Stimulated activated CD4-positive, alpha-beta T cell treated with anti-CD3 and anti-CD28 coated beads, Interleukin-4, amount 100 ng/mL, for 4 hours (primary cell): Measurements from ENCODE around the gene STUB1.

Source experiments
- DNase-seq, 2 experiments: peaks; one replicate each; pipeline ENCODE4 v3.0.0-alpha.2; 2020

Gene STUB1

DNA sequence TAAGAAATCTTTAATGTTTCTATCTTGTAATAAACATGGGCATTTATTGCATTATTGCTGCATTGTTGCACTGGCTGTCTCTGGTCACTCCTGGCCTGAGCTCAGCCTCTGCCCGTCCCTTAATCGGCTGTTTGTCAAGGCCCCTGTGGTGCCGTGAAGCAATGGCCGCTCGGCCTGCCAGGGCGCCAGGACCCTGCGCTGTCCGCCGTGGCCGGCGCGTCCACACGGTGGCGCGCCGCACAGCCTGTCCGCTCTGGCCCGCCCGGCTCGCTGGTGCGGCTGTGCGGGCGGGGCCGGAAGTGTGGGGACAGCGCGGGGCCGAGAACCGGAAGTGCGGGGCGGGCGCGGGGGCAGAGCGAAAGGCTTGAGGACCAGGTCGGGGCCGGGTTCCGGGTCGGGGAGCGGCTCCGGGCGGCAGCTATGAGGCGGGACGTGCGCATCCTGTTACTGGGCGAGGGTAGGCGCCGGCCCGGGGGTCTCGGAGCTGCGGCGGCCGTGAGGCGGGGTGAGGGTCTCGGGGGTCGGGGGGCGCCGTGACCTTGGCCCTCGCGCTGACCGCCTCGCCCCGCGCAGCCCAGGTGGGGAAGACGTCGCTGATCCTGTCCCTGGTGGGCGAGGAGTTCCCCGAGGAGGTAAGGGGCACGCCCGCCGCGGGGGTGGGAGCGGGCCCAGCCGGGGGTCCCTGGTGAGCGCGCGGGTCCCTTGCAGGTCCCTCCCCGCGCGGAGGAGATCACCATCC, 12.3 kb upstream of the STUB1 start, which contains the start of gene RHOT2:
Gene RHOT2 (plus strand): TSS at position 353 of the 739 bp plus-strand sequence. CDS start 68 bp downstream, at position 421.
- DNase-seq = peak; percentile 88 to 95

DNA sequence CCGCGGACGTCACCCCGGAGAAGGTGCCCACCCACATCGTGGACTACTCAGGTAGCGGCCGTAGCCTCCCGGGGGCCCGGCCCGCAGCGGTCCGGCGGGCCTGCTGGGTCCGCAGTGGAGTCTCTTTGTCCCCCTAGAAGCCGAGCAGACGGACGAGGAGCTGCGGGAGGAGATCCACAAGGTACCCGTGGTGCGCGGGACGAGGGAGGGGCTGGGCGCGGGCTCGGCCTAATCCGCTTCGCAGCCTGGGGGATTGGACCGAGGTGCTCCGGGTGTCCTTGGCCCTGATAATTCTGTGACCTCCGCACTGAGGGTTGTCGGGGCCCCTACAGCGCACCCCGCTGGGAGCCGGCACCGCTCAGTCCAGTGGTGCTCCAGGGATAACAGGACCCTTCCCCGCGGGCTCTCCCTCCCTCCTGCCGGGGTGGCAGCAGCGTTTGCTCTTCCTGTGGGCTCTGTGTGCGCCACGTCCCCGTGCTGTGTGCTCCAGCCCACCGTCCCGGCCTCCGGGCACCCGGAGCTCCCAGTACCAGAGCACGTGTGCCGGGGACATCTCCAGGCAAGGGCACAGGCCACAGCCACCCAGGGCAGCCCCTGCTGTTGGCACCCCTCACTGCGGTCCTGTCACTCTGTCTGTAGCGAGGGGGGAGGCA, 11.6 kb upstream of the STUB1 start:
- no peak for DNase-seq

DNA sequence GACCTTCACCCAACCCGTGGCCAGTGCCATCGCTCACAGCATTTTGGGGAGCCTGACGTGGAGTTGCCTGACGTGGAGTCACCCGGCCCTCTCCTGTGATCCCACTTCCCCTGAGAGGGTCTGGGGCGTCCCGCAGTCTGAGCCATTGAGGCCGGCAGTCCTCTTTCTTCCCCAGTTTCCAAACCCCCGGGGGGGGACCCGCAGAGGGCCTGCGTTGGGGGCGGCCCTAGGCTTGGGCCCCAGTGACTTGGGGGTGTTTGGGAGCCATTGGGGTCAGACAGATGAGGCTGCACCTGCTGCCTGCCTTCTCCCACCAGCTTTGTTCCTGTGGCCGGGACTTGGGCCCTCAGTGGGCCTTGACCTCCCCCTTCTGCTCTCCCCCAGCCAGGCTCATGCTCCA, 10.5 kb upstream of the STUB1 start:
- DNase-seq = no peak

DNA sequence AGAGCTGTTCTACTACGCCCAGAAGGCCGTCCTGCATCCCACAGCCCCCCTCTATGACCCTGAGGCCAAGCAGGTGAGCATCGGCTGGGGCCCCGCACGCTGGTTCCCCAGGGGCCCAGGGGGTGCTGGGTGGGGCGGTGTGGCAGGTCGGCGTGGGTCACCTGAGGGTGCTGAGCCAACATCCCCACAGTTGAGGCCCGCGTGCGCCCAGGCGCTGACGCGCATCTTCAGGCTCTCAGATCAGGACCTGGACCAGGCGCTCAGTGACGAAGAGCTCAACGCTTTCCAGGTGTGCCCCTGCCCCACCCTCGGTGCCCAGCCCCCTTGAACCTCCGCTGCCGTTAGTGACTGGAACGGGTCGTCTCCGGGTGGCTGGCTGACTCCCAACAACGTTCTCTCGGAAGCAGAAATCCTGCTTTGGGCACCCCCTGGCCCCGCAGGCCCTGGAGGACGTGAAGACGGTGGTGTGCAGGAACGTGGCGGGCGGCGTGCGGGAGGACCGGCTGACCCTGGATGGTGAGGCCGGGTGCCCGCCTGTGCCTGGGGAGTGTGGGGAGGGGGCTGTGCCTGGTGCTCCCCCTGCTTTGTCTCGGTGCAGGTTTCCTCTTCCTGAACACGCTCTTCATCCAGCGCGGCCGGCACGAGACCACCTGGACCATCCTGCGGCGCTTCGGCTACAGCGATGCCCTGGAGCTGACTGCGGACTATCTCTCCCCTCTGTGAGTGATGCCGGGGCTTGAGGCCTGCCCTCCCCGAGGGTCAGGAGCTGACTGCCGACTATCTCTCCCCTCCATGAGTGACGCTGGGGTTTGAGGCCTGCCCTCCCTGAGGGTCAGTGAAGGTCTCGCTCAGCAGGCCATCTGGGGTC, 9.5 kb upstream of the STUB1 start:
- no peak for DNase-seq

DNA sequence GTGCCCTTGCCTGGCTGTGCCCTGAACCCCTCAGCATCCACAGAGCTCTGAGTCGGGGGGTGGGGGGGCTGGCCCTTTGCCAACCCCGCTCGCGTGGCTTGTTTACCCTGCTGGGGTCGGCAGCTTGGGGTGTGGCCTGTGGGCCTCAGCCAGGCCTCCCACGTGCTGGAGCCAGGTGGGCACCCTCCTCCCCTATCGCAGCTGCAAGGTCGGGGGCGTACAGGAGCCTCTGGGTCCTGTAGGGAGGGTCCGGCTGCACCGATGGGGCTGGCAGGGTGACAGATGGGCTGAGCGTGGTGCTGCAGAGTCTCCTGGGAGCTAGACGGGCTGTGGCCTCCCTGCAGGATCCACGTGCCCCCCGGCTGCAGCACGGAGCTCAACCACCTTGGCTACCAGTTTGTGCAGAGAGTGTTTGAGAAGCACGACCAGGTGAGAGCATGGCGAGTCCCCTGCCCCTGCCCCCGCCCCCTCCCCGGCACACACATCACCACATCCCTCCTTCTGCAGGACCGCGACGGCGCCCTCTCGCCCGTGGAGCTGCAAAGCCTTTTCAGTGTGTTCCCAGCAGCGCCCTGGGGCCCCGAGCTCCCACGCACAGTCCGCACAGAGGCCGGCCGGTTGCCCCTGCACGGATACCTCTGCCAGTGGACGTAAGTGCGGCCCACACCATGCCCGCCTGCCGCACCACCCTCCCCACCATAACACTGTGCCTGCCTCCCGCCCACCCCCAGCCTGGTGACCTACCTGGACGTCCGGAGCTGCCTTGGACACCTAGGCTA, 8.7 kb upstream of the STUB1 start:
- no peak for DNase-seq

DNA sequence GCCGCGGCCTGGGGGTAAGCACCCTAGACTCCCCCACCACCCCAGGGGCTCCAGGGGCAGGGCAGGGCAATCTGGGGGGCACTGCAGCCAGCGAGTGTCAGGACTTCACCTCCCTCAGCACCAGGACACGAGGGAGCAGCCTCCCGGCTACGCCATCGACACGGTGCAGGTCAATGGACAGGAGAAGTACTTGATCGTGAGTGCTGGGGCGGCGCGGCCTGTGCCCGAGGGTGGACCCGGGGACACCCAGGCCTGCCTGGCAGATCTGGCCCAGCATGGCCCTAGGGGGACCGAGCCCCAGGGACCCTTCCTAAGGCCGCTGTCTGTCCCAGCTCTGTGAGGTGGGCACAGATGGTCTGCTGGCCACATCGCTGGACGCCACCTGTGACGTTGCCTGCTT, 7.8 kb upstream of the STUB1 start:
- no peak for DNase-seq

DNA sequence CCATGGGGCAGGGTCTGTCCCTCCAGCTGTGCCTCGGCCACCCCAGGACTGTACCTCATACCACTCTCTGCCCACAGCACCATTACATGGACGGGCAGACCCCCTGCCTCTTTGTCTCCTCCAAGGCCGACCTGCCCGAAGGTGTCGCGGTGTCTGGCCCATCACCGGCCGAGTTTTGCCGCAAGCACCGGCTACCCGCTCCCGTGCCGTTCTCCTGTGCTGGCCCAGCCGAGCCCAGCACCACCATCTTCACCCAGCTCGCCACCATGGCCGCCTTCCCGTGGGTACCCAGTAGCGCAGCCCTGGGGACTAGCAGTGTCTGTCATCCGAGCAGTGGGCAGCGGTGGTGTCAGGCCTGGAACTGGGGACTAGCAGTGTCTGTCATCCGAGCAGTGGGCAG, 7.4 kb upstream of the STUB1 start:
- DNase-seq = no peak

DNA sequence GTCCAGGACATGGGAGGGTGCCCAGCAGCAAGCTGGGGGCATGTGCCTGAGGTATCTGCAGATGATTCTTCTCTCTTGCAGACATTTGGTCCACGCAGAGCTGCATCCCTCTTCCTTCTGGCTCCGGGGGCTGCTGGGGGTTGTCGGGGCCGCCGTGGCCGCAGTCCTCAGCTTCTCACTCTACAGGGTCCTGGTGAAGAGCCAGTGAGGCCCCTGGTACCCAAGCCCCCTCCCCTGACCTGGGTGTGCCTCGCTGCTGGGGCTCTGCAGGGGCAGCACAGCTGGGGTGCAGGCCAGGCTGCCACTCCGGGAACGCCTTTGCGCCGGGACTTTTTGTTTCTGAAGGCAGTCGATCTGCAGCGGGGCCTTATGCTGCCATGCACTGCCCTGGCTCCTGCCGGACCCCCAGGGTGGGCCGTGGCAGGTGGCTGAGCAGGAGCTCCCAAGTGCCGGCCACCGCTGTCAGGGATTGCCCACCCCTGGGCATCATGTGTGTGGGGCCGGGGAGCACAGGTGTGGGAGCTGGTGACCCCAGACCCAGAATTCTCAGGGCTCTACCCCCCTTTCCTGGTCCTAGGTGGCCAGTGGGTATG, 6.7 kb upstream of the STUB1 start:
- DNase-seq = no peak

DNA sequence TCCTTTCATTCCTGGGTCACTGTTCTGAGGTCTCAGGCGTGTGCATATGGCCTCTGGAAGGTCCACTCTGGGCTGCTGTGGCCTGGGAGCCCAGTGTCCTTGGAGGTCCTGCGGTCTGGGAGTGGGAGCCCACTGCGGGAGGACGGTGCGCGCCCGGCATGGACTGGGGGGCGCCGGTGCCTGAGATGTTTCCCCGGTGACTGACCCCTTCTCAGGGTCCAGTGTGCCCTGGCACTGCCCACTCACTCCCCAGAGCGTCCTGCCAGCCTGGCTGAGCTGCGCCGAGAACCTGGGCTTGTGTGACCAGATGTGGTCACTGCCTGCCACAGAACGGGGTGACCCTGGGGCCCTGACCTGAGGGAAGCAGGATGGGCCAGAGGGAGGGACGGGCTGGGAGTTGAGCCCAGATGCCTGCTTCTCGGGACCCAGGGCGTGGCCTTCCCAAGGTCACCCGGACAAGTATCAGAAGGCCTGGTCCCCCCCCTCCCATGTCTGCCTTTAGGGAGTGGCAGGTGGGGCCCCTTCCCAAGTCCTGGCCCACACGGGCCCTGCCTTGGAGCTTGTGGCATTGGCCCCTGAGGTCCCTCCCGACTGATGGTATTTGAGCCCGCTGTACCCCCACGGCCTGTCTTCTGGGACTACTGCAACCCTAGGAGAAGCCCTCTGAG, 5.9 kb upstream of the STUB1 start:
- no peak for DNase-seq

DNA sequence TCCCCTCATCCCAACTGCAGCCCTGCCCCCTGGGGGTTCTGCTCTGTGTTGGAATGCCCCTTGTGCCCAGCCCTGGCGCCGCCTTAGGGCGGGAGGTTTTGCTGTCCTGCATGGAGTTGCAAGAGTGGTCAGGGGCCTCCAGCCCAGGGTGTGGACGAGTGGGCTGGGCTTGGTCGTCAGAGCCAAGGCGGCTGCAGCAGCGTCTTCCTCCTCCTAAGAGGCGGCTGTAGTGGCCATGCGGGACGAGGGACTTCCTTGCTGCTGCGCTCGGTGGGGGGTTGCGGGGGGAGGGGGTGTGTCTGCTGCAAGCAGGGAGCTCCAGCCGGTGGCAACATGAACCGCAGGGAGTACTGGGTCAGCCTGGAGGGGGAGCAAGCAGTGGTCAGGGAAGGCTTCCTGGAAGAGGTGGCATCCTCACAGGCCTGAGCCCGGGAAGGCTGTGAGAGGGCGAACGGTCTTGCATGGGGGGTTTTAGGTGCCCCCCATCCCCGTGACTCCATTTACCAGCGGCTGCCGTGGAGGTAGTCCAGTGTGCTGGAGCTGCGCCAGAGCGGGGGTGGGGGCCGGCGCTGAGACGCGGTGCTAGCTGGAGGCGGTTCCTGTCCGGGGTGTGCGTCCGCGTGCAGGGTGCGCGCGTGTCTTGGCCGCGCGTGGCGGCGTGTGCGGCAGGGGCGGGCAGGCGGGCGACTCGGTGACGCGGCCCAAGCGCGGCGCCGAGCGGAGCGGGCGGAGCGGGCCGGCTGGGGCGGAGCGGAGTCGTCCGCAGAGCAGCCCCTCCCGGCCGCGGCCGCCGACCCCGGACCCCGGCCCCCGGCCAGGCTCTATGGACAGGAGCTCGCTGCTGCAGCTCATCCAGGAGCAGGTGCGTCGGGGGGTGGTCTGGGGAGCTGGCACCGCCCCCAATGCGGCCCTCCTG, 5.0 kb upstream of the STUB1 start, which contains the start of gene RHBDL1:
Gene RHBDL1 (plus strand): TSS at position 704 of the 916 bp plus-strand sequence. CDS start 120 bp downstream, at position 824.
- DNase-seq = no peak

DNA sequence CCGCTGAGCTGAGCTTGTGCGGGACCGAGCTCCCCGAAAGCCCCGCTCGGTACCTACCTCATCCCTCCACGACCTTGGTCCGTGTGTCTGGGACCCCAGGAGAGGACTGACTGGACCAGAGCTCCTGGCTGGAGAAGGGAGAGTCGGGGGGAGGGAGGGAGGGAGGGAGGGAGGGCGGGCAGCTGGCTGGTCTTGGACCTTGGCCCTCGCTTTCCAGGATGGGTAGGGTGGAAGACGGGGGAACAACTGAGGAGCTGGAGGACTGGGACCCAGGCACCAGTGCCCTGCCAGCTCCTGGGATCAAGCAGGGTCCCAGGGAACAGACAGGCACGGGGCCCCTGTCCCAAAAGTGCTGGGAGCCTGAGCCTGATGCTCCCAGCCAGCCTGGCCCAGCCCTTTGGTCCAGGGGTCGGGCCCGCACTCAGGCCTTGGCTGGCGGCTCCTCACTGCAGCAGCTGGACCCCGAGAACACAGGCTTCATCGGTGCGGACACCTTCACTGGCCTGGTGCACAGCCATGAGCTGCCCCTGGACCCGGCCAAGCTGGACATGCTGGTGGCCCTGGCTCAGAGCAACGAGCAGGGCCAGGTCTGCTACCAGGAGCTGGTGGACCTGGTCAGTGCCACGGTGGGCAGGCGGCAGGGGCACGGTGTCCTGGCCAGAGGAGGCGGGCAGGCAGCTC, 4.2 kb upstream of the STUB1 start:
- DNase-seq = no peak

DNA sequence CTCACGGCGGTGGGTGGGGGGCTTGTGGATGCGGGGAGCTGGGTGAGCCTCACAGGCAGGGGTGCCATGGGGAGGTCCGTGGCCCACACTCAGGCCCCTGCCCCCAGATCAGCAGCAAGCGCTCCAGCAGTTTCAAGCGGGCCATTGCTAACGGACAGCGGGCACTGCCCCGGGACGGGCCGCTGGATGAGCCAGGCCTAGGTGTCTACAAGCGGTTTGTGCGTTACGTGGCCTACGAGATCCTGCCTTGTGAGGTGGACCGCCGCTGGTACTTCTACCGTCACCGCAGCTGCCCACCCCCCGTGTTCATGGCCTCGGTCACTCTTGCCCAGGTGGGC, 3.7 kb upstream of the STUB1 start:
- no peak for DNase-seq

DNA sequence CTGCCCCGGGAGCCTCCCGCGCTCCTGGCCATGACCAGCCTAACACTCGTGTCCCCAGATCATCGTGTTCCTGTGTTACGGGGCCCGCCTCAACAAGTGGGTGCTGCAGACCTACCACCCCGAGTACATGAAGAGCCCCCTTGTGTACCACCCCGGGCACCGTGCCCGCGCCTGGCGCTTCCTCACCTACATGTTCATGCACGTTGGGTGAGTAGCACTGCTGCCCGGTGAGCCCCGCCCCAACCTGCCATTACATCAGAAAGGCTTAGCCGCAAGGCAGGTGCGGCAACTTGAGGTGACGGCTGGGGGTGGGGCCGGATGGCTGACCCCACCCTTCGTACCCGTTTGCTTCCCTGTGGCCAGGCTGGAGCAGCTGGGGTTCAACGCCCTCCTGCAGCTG, 3.3 kb upstream of the STUB1 start:
- peak in 1 of 2 experiments; percentile 20 for DNase-seq

DNA sequence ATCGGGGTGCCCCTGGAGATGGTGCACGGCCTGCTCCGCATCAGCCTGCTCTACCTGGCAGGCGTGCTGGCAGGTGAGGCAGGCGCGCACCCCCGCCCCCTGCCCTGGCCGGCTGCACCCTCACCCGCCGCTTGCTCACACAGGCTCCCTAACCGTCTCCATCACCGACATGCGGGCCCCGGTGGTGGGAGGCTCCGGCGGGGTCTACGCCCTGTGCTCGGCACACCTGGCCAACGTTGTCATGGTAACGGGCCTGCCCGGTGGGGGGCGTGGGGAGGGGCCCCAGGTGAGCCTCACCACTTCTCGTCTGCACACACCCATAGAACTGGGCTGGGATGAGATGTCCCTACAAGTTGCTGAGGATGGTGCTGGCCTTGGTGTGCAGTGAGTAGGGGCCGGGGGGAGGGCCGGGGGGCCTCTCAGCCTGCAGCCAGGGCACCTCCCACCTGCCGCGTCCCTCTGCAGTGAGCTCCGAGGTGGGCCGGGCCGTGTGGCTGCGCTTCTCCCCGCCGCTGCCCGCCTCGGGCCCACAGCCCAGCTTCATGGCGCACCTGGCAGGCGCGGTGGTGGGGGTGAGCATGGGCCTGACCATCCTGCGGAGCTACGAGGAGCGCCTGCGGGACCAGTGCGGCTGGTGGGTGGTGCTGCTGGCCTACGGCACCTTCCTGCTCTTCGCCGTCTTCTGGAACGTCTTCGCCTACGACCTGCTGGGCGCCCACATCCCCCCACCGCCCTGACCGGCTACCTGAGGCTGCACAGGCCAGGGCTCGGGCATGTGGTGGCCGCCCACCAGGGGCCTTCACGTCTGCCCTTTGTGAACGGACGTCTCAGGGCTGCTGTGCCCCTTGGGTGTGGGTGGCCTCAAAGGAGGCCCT, 2.7 kb upstream of the STUB1 start:
- DNase-seq = no peak

DNA sequence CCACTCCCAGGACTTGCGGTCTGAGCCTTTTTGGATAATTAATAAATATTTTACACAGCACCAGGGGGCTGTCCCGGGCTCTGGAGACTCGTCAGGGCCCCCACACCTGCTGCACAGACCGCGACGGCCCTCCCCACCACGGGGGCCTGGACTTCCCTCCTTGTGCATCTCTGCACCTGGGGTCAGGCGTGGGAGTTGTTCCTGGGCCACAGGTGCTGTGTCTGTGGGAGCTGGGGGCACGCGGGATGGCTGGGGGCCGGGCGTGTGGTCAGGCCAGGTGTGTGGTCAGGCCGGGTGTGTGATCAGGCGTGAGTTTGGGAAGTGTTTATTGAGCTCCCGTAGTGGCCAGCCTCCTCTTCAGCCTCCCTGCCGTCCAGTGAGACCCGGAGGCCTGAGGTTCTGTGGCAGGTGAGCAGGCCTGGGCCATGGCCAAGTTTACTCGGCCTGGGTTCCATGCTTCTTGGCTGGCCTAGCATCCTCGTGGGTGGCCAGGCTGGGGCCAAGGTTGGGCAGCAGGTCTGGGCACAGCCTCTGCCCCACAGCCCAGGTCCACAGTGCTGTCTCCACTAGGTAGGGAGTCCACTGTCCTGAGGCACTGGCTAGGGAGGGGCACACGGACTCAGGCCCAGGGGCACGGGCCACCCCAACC, 1.9 kb upstream of the STUB1 start:
- no peak for DNase-seq

DNA sequence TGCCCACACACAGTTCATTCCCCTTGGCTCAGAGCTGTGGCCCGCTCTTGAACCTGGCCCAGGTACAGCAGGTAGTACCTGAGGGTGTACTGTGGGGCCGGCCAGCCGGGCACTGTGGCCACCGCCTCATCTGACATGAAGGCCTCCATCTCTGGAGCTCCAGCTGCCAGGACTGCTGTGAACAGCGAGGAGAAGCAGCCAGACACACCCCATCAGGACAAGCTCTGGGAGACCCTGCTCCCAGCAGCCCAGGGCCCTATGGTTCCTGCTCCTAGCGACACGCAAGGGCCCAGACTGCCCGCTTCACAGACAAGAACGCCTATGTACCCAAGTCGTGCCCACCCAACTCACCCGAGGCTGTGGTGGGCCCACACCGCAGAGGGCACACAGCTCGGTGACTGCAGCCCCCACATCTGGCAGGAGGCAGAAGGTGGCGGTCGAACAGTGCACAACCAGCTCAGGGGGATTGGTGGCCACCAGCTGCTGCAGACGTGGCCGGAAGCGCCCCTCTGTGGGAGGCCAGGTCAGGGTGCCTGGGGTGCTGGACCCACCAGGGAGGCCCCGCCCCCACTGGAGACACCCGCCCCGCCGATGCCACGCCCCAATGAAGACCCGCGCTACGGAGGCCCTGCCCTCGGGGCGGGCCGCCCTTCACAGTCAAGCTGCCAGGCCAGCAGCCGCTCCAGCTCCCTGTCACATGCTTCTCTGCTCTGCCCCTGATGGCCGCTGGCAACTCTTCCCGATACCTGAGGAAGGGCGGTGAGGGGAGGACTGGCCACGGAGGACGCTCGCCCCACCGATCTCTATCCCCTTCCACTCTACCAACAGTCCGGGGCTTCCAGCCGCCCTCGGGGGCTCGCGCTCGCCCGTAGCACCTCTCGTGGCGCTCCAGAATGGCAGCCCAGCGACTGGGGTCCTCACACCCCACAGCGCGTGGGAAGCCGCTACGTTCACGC, 1.1 kb upstream of the STUB1 start:
- DNase-seq = peak; percentile 43 to 55

DNA sequence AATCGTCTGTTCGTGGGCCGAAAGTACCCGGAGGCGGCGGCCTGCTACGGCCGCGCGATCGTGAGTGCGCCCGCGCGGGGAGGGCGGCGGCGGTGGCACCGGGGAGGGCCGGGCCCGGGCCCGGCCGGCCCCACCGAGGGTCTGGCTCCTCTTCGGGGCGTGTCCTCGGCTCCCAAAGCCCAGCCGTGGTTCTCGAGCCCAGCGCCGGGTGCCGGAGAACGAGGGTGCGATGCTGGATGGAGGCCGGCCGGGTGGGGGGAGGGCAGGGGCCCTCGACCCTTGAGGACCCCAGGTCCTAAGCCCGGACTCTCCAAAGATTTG, 375 bp downstream of the STUB1 start:
- DNase-seq = no peak
